ENCODE results near the gene DUSP3.

Gene DUSP3

DNA sequence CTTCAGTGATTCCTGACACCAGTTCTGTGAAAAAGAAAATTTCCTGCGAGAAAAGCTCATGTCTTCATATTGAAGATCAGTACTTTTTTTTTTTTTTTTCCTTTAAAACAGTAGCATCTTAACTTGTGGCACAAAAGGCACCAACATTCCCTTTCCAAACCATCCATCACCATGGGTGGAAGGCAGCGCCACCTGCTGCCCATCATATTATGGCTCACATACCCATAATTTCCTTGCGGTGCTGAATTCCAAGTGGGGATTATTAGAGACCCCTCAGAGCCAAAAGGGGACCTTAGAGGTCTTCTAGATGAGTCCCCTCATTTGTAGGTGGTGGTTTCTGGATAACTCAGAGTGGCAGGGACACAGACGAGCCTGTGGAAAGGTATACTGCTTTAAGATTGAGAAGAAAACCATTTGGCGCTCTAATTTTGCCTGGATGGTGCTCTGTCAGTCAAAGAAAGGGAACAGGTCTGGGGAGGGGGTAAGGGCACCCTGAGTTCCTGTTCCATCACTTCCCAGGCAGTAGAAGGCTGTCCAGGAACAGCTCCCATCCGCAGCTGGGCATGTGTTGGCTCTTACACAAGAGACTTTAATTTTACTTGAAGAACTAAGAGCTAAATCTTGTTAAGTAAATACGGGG, 12.2 kb downstream of the DUSP3 start:
- TF ChIP-seq TAF1 (IDR thresholded peaks at IDR 0.05; ENCODE audit: low read depth) (no peak), TEAD4 (IDR thresholded peaks at IDR 0.05) (peak; percentile 33; the same call in 1 of the 2 replicates), RAD21 (IDR thresholded peaks at IDR 0.05; ENCODE audit: low read depth) (peak; percentile 50; the same call in 1 of the 2 replicates)
- TF ChIP-seq, protein P1, sequence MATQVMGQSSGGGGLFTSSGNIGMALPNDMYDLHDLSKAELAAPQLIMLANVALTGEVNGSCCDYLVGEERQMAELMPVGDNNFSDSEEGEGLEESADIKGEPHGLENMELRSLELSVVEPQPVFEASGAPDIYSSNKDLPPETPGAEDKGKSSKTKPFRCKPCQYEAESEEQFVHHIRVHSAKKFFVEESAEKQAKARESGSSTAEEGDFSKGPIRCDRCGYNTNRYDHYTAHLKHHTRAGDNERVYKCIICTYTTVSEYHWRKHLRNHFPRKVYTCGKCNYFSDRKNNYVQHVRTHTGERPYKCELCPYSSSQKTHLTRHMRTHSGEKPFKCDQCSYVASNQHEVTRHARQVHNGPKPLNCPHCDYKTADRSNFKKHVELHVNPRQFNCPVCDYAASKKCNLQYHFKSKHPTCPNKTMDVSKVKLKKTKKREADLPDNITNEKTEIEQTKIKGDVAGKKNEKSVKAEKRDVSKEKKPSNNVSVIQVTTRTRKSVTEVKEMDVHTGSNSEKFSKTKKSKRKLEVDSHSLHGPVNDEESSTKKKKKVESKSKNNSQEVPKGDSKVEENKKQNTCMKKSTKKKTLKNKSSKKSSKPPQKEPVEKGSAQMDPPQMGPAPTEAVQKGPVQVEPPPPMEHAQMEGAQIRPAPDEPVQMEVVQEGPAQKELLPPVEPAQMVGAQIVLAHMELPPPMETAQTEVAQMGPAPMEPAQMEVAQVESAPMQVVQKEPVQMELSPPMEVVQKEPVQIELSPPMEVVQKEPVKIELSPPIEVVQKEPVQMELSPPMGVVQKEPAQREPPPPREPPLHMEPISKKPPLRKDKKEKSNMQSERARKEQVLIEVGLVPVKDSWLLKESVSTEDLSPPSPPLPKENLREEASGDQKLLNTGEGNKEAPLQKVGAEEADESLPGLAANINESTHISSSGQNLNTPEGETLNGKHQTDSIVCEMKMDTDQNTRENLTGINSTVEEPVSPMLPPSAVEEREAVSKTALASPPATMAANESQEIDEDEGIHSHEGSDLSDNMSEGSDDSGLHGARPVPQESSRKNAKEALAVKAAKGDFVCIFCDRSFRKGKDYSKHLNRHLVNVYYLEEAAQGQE (IDR thresholded peaks at IDR 0.05; ENCODE audit: low read depth): no peak
- TF ChIP-seq, protein P2, sequence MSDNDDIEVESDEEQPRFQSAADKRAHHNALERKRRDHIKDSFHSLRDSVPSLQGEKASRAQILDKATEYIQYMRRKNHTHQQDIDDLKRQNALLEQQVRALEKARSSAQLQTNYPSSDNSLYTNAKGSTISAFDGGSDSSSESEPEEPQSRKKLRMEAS (IDR thresholded peaks at IDR 0.05): no peak

DNA sequence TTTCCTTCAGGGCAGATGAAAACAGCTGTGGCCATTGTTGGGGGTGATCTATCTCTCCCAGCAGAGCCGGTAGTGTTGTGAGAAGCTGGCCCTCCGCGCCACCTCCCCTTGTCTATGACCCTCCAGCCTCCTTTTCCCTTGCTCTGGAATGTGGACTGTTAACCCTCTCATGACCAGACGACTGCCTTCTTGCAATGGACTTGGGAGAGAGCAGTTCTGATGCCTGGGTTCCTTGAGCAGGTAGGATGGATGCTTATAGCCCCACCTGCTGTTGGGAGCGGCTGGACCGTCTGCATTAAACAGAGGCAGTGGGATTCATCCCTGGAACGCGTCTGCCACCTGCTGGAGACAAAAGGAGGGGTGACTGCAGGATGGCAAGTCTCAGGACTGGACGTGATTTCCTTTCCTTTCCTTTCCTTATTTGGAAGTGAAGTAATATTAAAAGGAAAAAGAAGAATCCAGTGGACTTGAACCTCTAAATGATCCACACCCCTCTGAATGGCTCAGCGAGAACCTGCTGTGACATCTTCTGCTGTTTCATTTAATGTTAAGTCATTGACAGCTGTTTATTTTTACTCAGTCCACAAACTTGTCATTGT, 18.4 kb downstream of the DUSP3 start:
- TF ChIP-seq ZBTB7A (IDR thresholded peaks at IDR 0.05; ENCODE audit: low read depth): no peak
- peak; percentile 29; the same call in 1 of the 2 replicates for TF ChIP-seq TEAD4 (IDR thresholded peaks at IDR 0.05)
- peak; percentile 46 for TF ChIP-seq YY1 (IDR thresholded peaks at IDR 0.05; ENCODE audit: low read depth)
- peak; percentile 100 for TF ChIP-seq RAD21 (IDR thresholded peaks at IDR 0.05; ENCODE audit: low read depth)
- TF ChIP-seq NFIC (IDR thresholded peaks at IDR 0.05): no peak
- TF ChIP-seq, protein P2 (IDR thresholded peaks at IDR 0.05): 0 out of 2 replicates have a peak, but pooled peaks have one; percentile 33
- TF ChIP-seq EGR1 (IDR thresholded peaks at IDR 0.05): no peak
- TF ChIP-seq CREB1 (IDR thresholded peaks at IDR 0.05; ENCODE audit: low read depth): no peak
- peak; percentile 61; the same call in 1 of the 2 replicates for TF ChIP-seq FOXM1 (IDR thresholded peaks at IDR 0.05; ENCODE audit: borderline replicate concordance, low read depth)
- TF ChIP-seq, protein P1 (IDR thresholded peaks at IDR 0.05; ENCODE audit: low read depth): no peak
- TF ChIP-seq USF1 (IDR thresholded peaks at IDR 0.05): no peak
- TF ChIP-seq TAF1 (IDR thresholded peaks at IDR 0.05; ENCODE audit: low read depth): no peak
- TF ChIP-seq CEBPB (IDR thresholded peaks at IDR 0.05): no peak
- no peak; the same call in 1 of the 2 replicates for TF ChIP-seq EP300 (IDR thresholded peaks at IDR 0.05; ENCODE audit: borderline replicate concordance)
- TF ChIP-seq TCF12 (IDR thresholded peaks at IDR 0.05; ENCODE audit: low read depth): no peak; the same call in 1 of the 2 replicates

GRCh38 chr17:43759836-43760235, 18.9 kb downstream of the DUSP3 start:
- TF ChIP-seq, protein P2 (IDR thresholded peaks at IDR 0.05): no peak
- TF ChIP-seq YY1 (IDR thresholded peaks at IDR 0.05; ENCODE audit: low read depth): no peak
- TF ChIP-seq EGR1 (IDR thresholded peaks at IDR 0.05): no peak
- TF ChIP-seq EP300 (IDR thresholded peaks at IDR 0.05; ENCODE audit: borderline replicate concordance): no peak

- TF ChIP-seq EGR1 (IDR thresholded peaks at IDR 0.05): no peak
Observed at GRCh38 chr17:43758497-43759174, 20.1 kb downstream of the DUSP3 start, which contains the start of gene SOST. TSS of gene SOST (minus strand) at chr17:43758791. CDS start at chr17:43758741, 50 bp downstream.

DNA sequence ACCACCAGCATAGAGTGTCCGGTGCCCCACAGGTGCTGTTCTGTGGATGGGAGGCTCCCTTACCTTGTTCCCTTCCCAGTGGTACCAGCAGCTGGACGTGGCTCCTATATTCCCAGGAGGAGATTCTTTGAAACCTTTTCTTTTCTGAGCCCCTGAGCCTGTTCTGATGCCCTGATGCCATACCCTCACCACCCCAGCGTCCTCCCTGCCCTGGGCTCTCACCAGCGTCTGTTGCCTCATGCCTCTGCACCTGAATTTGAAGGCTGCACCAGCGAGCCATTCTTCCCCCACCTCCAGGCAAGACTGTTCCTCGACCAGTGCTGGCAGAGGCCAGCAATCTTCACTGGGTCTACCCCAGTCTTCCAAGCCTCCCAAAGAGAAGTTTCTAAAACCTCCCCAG, 20.7 kb downstream of the DUSP3 start:
- TF ChIP-seq EGR1 (IDR thresholded peaks at IDR 0.05): no peak
- no peak for TF ChIP-seq RAD21 (IDR thresholded peaks at IDR 0.05; ENCODE audit: low read depth)
- TF ChIP-seq CREB1 (IDR thresholded peaks at IDR 0.05; ENCODE audit: low read depth): no peak
- TF ChIP-seq USF1 (IDR thresholded peaks at IDR 0.05): no peak
- no peak for TF ChIP-seq TCF12 (IDR thresholded peaks at IDR 0.05; ENCODE audit: low read depth)
- TF ChIP-seq YY1 (IDR thresholded peaks at IDR 0.05; ENCODE audit: low read depth): no peak

- TF ChIP-seq USF1 (IDR thresholded peaks at IDR 0.05) (no peak), RAD21 (IDR thresholded peaks at IDR 0.05; ENCODE audit: low read depth) (no peak), NFIC (IDR thresholded peaks at IDR 0.05) (no peak), YY1 (IDR thresholded peaks at IDR 0.05; ENCODE audit: low read depth) (no peak), CREB1 (IDR thresholded peaks at IDR 0.05; ENCODE audit: low read depth) (no peak), EP300 (IDR thresholded peaks at IDR 0.05; ENCODE audit: borderline replicate concordance) (no peak), EGR1 (IDR thresholded peaks at IDR 0.05) (no peak), FOXM1 (IDR thresholded peaks at IDR 0.05; ENCODE audit: borderline replicate concordance, low read depth) (no peak), ZBTB7A (IDR thresholded peaks at IDR 0.05; ENCODE audit: low read depth) (no peak), TCF12 (IDR thresholded peaks at IDR 0.05; ENCODE audit: low read depth) (no peak), TEAD4 (IDR thresholded peaks at IDR 0.05) (no peak), TAF1 (IDR thresholded peaks at IDR 0.05; ENCODE audit: low read depth) (no peak)
- TF ChIP-seq, protein P1 (IDR thresholded peaks at IDR 0.05; ENCODE audit: low read depth): no peak
- TF ChIP-seq, protein P2 (IDR thresholded peaks at IDR 0.05): no peak
Observed at GRCh38 chr17:43757171-43757660, 21.6 kb downstream of the DUSP3 start.
